K562 (cell line): ENCODE results near the gene FAM72A.

Experiments used
- ATF7 ChIP-seq: fragments of 450-650 bp; IDR thresholded peaks from 2 replicates; pipeline ENCODE4 v1.7.1; 2014; ENCODE audit warnings: mild to moderate bottlenecking, moderate library complexity
- BRF1 ChIP-seq: IDR thresholded peaks from 3 replicates; pipeline ENCODE4 v1.6.1; 2011; ENCODE audit warnings: borderline replicate concordance, mild to moderate bottlenecking; ENCODE audit not compliant: insufficient read length; ENCODE audit errors: extremely low read depth
- CBFB ChIP-seq: sonication (generic); formaldehyde crosslinking; IDR thresholded peaks from 2 replicates; pipeline ENCODE4 v1.4.0; 2020; ENCODE audit warnings: mild to moderate bottlenecking, missing genetic modification reagents
- CHD4 ChIP-seq: fragments of 200-600 bp; sonication (generic); IDR thresholded peaks from 3 replicates; pipeline ENCODE4 v1.6.1; 2012; ENCODE audit warnings: low read depth, mild to moderate bottlenecking, mixed read lengths, low read length, inconsistent platforms; ENCODE audit not compliant: insufficient read depth, insufficient replicate concordance, poor library complexity, severe bottlenecking
- CTCF ChIP-seq, 3 experiments: IDR thresholded peaks in 2 of 3; conservative IDR thresholded peaks in 1 of 3; 2 replicates each; pipeline ENCODE4 v1.5.1; 2011 to 2012; ENCODE audit warnings: low read length in 3 of 3, mild to moderate bottlenecking in 3 of 3, control low read depth in 2 of 3, improper control_type of control experiment in 1 of 3, inconsistent platforms in 1 of 3, low read depth in 1 of 3, mixed read lengths in 1 of 3, moderate library complexity in 1 of 3; ENCODE audit not compliant: insufficient read depth in 2 of 3
- ELF4 ChIP-seq: fragments of 450-650 bp; formaldehyde crosslinking; IDR thresholded peaks from 2 replicates; pipeline ENCODE4 v1.4.0; 2022; ENCODE audit warnings: missing genetic modification characterization
- FOXA3 ChIP-seq, 2 experiments: fragments of 450-650 bp in 1 of 2; sonication (generic) in 1 of 2; formaldehyde crosslinking; IDR thresholded peaks in 1 of 2; conservative IDR thresholded peaks in 1 of 2; 2 replicates each; pipeline versions ENCODE4 v1.4.0 to v1.8.0; 2020 to 2022; ENCODE audit warnings: mild to moderate bottlenecking in 2 of 2, missing genetic modification reagents in 1 of 2
- MEIS2 ChIP-seq: fragments of 450-650 bp; IDR thresholded peaks from 2 replicates; pipeline ENCODE4 v1.6.1; 2014; ENCODE audit warnings: mild to moderate bottlenecking; ENCODE audit not compliant: partially characterized antibody
- RCOR1 ChIP-seq, 2 experiments: IDR thresholded peaks; 2 replicates each; pipeline ENCODE4 v1.6.1; 2012; ENCODE audit warnings: low read depth in 2 of 2, low read length in 2 of 2, borderline replicate concordance in 1 of 2, improper control_type of control experiment in 1 of 2
- REST ChIP-seq, 2 experiments: fragments of 450-650 bp; formaldehyde crosslinking in 1 of 2; IDR thresholded peaks; 2 replicates each; pipeline versions ENCODE4 v1.4.0 to v1.6.1; 2014 to 2020; ENCODE audit warnings: mild to moderate bottlenecking in 2 of 2, borderline replicate concordance in 1 of 2, low read depth in 1 of 2
- SAFB2 ChIP-seq: fragments of 200-400 bp; formaldehyde crosslinking; IDR thresholded peaks from 2 replicates; pipeline ENCODE4 v1.6.1; 2018; ENCODE audit warnings: borderline replicate concordance, low read length, low read depth, moderate library complexity; ENCODE audit not compliant: severe bottlenecking
- STAT5B ChIP-seq: fragments of 250-450 bp; sonication (Bioruptor Pico); IDR thresholded peaks from 2 replicates; pipeline ENCODE4 v1.8.0; 2021; ENCODE audit warnings: mild to moderate bottlenecking, inconsistent platforms
- ZNF668 ChIP-seq: fragments of 250-450 bp; sonication (Bioruptor Pico); IDR thresholded peaks from 2 replicates; pipeline ENCODE4 v1.8.0; 2022; ENCODE audit warnings: mild to moderate bottlenecking, inconsistent platforms

GRCh38 chr1:206144605-206145004, 58.0 kb downstream of the FAM72A start:
- no peak for TF ChIP-seq FOXA3 (CRISPR knock-in tag; conservative IDR thresholded peaks at IDR 0.05 in 1 of 2, IDR thresholded peaks at IDR 0.05 in 1 of 2)
- TF ChIP-seq ZNF668 = no peak
- TF ChIP-seq CBFB (CRISPR knock-in tag) = no peak
- no peak for TF ChIP-seq BRF1
- no peak for TF ChIP-seq REST (IDR thresholded peaks at IDR 0.05; ENCODE audit: borderline replicate concordance)
- TF ChIP-seq REST (CRISPR knock-in tag; IDR thresholded peaks at IDR 0.05; ENCODE audit: low read depth) = no peak
- TF ChIP-seq ATF7 = no peak
- no peak for TF ChIP-seq STAT5B (CRISPR knock-in tag)
- no peak for TF ChIP-seq CHD4
- no peak for TF ChIP-seq MEIS2
- no peak for TF ChIP-seq CTCF (IDR thresholded peaks at IDR 0.05 in 2 of 3, conservative IDR thresholded peaks at IDR 0.05 in 1 of 3; ENCODE audit: insufficient read depth in 2 of 3, low read depth in 1 of 3, low read length in 3 of 3)
- no peak for TF ChIP-seq ELF4 (CRISPR knock-in tag)
- no peak for TF ChIP-seq RCOR1 (IDR thresholded peaks at IDR 0.05; ENCODE audit: borderline replicate concordance in 1 of 2, low read depth in 2 of 2, low read length in 2 of 2)
- TF ChIP-seq SAFB2 = no peak
